HG03558 (cell line): ENCODE data around the gene ERBB4.

Source experiments
- ATAC-seq: cut with Tn5 transposase; IDR thresholded peaks from one replicate; pipeline ENCODE4 v1.9.1; 2021; ENCODE audit warnings: moderate number of reproducible peaks; ENCODE audit not compliant: unreplicated experiment; ENCODE audit errors: extremely low read depth

The ERBB4 gene

GRCh38 chr2:212538305-212539071 lies at the start of gene ERBB4:
TSS of gene ERBB4 (minus strand) at chr2:212538802. CDS start at chr2:212538530, 272 bp downstream.
- ATAC-seq = no peak

- ATAC-seq = no peak
Measured at GRCh38 chr2:212580117-212580516, 41.5 kb upstream of the ERBB4 start.

- ATAC-seq = no peak
Measured at GRCh38 chr2:212556296-212556695, 17.7 kb upstream of the ERBB4 start.

GRCh38 chr2:212554233-212554632 lies 15.6 kb upstream of the ERBB4 start:
- no peak for ATAC-seq

- no peak for ATAC-seq
Measured at GRCh38 chr2:212549941-212550340, 11.3 kb upstream of the ERBB4 start.

GRCh38 chr2:212549463-212549862 lies 10.9 kb upstream of the ERBB4 start:
- no peak for ATAC-seq

GRCh38 chr2:212548455-212548819 lies 9.8 kb upstream of the ERBB4 start:
- ATAC-seq = no peak

GRCh38 chr2:212547716-212548454 lies 9.3 kb upstream of the ERBB4 start:
- ATAC-seq = no peak

- ATAC-seq = no peak
Measured at GRCh38 chr2:212546669-212547068, 8.1 kb upstream of the ERBB4 start.

GRCh38 chr2:212540341-212540740 lies 1.7 kb upstream of the ERBB4 start:
- no peak for ATAC-seq

GRCh38 chr2:212539072-212539880 lies 674 bp upstream of the ERBB4 start:
- no peak for ATAC-seq

GRCh38 chr2:212537726-212538304 lies 787 bp downstream of the ERBB4 start:
- ATAC-seq = no peak

- no peak for ATAC-seq
Measured at GRCh38 chr2:212536817-212537725, 1.5 kb downstream of the ERBB4 start.

- no peak for ATAC-seq
Measured at GRCh38 chr2:212535996-212536816, 2.4 kb downstream of the ERBB4 start.

GRCh38 chr2:212534336-212534735 lies 4.3 kb downstream of the ERBB4 start:
- no peak for ATAC-seq

GRCh38 chr2:212532585-212532984 lies 6.0 kb downstream of the ERBB4 start:
- ATAC-seq = no peak

- no peak for ATAC-seq
Measured at GRCh38 chr2:212532087-212532486, 6.5 kb downstream of the ERBB4 start.

- ATAC-seq = no peak
Measured at GRCh38 chr2:212531499-212531898, 7.1 kb downstream of the ERBB4 start.

GRCh38 chr2:212530991-212531390 lies 7.6 kb downstream of the ERBB4 start:
- no peak for ATAC-seq
